Body of pancreas (tissue), 4 donors: ENCODE measurements around the gene TMOD2.

ENCODE experiments used
- CTCF ChIP-seq, 7 experiments: fragments of 450-650 bp in 4 of 7; fragments of 200-600 bp in 3 of 7; sonication (generic) in 3 of 7; IDR thresholded peaks; one replicate each; pipeline ENCODE4 v1.5.1; 2016 to 2019; ENCODE audit warnings: antibody characterized with exemption in 7 of 7
- POLR2A ChIP-seq, 3 donors: fragments of 450-650 bp; IDR thresholded peaks; one replicate each; pipeline ENCODE4 v1.6.1; 2016; ENCODE audit warnings: antibody characterized with exemption in 3 of 3, mild to moderate bottlenecking in 2 of 3

DNA sequence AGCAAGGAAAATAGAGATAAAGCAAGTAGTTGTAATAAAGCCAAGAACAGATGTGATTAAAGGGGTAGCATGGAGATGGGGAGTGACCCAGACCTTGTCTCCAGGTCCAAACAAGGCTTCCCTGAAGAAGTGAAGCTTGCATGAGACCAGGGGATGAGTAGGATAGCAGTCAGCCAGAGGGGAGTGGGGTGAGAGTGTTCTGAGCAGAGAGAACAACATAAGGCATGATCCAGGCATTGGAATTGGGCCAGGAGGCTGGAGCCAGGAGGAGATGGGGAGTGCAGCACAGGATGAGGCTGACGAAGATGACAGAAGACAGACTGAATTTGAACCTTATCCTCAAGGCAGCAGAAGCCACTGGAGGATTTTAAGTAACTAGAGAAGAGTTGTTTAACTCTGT, 7.2 kb downstream of the TMOD2 start:
- no peak for TF ChIP-seq CTCF (IDR thresholded peaks at IDR 0.05)
- no peak for TF ChIP-seq POLR2A (IDR thresholded peaks at IDR 0.05)
